ENCODE results near the gene LAMA2. TPM values are rescaled to one million over a fixed set of nuclear protein-coding genes. Genes with fewer than 3 reads are reported as not detected.

LAMA2 gene
- total RNA-seq, 1 experiment from 2014 or later: 4.2 TPM

DNA sequence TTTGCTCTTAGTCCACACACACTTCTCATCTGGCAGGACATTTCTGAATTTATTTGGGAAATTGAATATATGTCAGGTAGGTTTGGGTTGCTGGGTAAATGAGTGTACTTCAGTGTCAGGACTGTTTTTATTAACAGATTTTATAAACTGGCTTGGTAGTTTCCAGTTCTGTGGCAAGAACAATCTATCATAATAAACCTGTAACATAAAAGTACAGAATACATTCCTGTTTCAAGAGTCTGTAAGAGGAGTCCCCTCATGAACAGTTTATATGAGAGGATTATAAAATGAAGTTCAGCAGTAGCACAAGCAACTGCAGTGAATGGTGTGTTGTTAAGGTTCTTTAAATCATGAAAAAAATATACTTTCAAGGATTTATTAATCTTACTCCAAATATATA is 81.8 kb downstream of the LAMA2 start:
- no peak overlapping the region for H3K23ac ChIP-seq (ENCODE audit: insufficient read length, low read depth, low read length)
- no peaks in the 10 kb centered on the region for H3K27me3 Mint-ChIP-seq (ENCODE audit: low read depth)
- no peak overlapping the region for H3K27ac Mint-ChIP-seq
- no peak overlapping the region for H2AK5ac ChIP-seq (ENCODE audit: insufficient read length, low read length)
- no peak overlapping the region for H2BK15ac ChIP-seq (ENCODE audit: low read depth, low read length)
- no peak overlapping the region for H2BK12ac ChIP-seq (ENCODE audit: insufficient read length, low read depth, low read length)
- H3K79me2 ChIP-seq (ENCODE audit: insufficient read depth, low read length): no peaks in the 10 kb centered on the region
- no peak overlapping the region for H2BK20ac ChIP-seq (ENCODE audit: low read depth, low read length, poor library complexity, severe bottlenecking)
- no peaks in the 10 kb centered on the region for H3K9me3 Mint-ChIP-seq
- no peak overlapping the region for H3K4ac ChIP-seq (ENCODE audit: low read depth, low read length)
- H3K36me3 Mint-ChIP-seq (ENCODE audit: insufficient read depth in 1 of 3, low read depth in 3 of 3): no peaks in the 10 kb centered on the region
- H3K14ac ChIP-seq (ENCODE audit: insufficient read depth, low read length): no peak overlapping the region
- no peaks in the 10 kb centered on the region for H4K20me1 ChIP-seq (ENCODE audit: control insufficient read depth, insufficient read depth, insufficient read length)
- no peak overlapping the region for H2BK120ac ChIP-seq (ENCODE audit: low read depth, low read length, poor library complexity, severe bottlenecking)
- H4K5ac ChIP-seq (ENCODE audit: insufficient read length, low read depth, low read length): no peak overlapping the region
- H4K8ac ChIP-seq (replicated peaks; ENCODE audit: insufficient read length, low read depth, low read length): no peak overlapping the region
- H3K4me2 ChIP-seq (ENCODE audit: insufficient read depth, insufficient read length, low read length): no peak overlapping the region
- H3K27me3 ChIP-seq (ENCODE audit: insufficient read depth, low read length): no peaks in the 10 kb centered on the region
- DNase-seq: no peak
- no peak overlapping the region for H2BK5ac ChIP-seq (ENCODE audit: insufficient read length, low read length)
- H3K9ac ChIP-seq (ENCODE audit: extremely low read depth, insufficient read length, low read length): no peak overlapping the region
- H3K9me3 ChIP-seq (ENCODE audit: control insufficient read depth, low read depth, low read length): no peaks in the 10 kb centered on the region
- no peak overlapping the region for H4K91ac ChIP-seq (ENCODE audit: insufficient read length, low read depth, low read length)
- peaks cover 10 to 15% of the 10 kb centered on the region in 2 experiments; a peak in 3 of 4 replicates for H3K4me1 Mint-ChIP-seq
- H3K27ac ChIP-seq (ENCODE audit: insufficient read length, low read depth, low read length): no peak overlapping the region
- no peaks in the 10 kb centered on the region for H3K79me1 ChIP-seq (ENCODE audit: insufficient read depth, low read depth, low read length, poor library complexity, severe bottlenecking)
- no peak overlapping the region for H2AFZ ChIP-seq (ENCODE audit: low read length)
- TF ChIP-seq, protein P1, sequence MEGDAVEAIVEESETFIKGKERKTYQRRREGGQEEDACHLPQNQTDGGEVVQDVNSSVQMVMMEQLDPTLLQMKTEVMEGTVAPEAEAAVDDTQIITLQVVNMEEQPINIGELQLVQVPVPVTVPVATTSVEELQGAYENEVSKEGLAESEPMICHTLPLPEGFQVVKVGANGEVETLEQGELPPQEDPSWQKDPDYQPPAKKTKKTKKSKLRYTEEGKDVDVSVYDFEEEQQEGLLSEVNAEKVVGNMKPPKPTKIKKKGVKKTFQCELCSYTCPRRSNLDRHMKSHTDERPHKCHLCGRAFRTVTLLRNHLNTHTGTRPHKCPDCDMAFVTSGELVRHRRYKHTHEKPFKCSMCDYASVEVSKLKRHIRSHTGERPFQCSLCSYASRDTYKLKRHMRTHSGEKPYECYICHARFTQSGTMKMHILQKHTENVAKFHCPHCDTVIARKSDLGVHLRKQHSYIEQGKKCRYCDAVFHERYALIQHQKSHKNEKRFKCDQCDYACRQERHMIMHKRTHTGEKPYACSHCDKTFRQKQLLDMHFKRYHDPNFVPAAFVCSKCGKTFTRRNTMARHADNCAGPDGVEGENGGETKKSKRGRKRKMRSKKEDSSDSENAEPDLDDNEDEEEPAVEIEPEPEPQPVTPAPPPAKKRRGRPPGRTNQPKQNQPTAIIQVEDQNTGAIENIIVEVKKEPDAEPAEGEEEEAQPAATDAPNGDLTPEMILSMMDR (conservative IDR thresholded peaks at IDR 0.05): no peak
- H3K23me2 ChIP-seq (ENCODE audit: insufficient read length, low read depth, low read length, poor library complexity, severe bottlenecking): no peaks in the 10 kb centered on the region
- H3K56ac ChIP-seq (ENCODE audit: insufficient read length, low read depth, low read length): no peak overlapping the region
- no peak overlapping the region for H3K4me3 Mint-ChIP-seq
- no peak overlapping the region for H3K18ac ChIP-seq (ENCODE audit: insufficient read length, low read depth, low read length)
- no peak overlapping the region for H3T11ph ChIP-seq (ENCODE audit: low read length)
- no peaks in the 10 kb centered on the region; the same call in 1 of the 2 replicates for H3K4me1 ChIP-seq (ENCODE audit: insufficient read depth, low read length)
